BE2C (cell line): Measurements from ENCODE around the gene CDC42EP5.
A peak's percentile ranks its signal among the peaks of the same experiment; 100 is the strongest.
"Not testable (repeated sequence)": the region's sequence is repeated elsewhere in the genome, so short reads cannot be mapped to it uniquely, and the experiment has no call there.

Experiments used
- DNase-seq: peaks from one replicate; pipeline ENCODE4 v3.0.0-alpha.2; 2020
- H3K27me3 ChIP-seq: fragments of 250-450 bp; sonication (Bioruptor Pico); 2 replicates; pipeline ENCODE4 v1.5.1; 2020; ENCODE audit warnings: mild to moderate bottlenecking
- H3K36me3 ChIP-seq: fragments of 250-450 bp; sonication (Bioruptor Pico); 2 replicates; pipeline ENCODE4 v1.5.1; 2020; ENCODE audit warnings: mild to moderate bottlenecking
- H3K4me1 ChIP-seq: fragments of 250-450 bp; sonication (Bioruptor Pico); 2 replicates; pipeline ENCODE4 v1.5.1; 2020
- H3K4me3 ChIP-seq: 2 replicates; pipeline ENCODE4 v1.5.1; 2011; ENCODE audit warnings: low read depth, low read length
- H3K9me3 ChIP-seq: fragments of 250-450 bp; sonication (Bioruptor Pico); 2 replicates; pipeline ENCODE4 v1.5.1; 2020
- CTCF ChIP-seq: IDR thresholded peaks from 2 replicates; pipeline ENCODE4 v1.5.1; 2012; ENCODE audit warnings: mild to moderate bottlenecking, low read depth, low read length

The CDC42EP5 gene

DNA sequence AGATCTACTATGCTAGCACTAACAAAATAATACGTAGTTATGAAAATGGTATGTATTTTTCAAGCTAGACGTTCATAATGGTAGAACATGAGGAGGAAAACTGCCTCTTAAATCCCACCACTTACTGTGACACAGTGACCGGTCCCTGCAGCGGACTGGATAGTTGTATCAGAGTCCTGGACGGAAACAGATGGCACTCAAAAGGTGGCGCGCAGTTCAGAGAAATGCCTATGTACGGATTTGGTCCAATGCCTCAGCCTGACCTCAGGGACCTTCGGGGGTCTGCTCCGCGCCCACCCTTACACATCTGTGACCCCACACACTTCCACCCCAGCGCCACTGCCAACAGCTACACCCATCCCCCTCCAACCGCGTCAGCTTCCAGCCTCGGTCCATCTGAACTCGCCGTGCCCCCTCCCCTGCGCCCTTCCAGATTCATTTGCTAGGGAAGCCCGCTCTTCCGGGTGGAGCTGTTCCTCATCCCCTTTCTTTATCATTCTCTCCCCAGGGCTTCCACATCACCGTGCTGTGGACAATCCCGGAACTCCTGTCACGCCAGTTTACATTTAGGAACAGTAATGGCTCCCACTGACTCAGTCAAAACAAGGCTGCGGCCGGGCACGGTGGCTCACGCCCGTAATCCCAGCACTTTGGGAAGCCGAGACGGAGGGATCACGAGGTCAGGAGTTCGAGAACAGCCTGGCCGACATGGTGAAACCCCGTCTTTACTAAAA is 24.9 kb downstream of the CDC42EP5 start:
- H3K27me3 ChIP-seq, result no peaks in the 10 kb centered on the region
- DNase-seq, result peak; percentile 61
- no peaks in the 10 kb centered on the region for H3K4me1 ChIP-seq
- peak overlapping the region; percentile 99 for H3K4me3 ChIP-seq
- no peak for TF ChIP-seq CTCF
- peaks cover 28% of the 10 kb centered on the region for H3K36me3 ChIP-seq
- no peaks in the 10 kb centered on the region for H3K9me3 ChIP-seq

GRCh38 chr19:54446349-54446748 is 26.7 kb downstream of the CDC42EP5 start:
- H3K36me3 ChIP-seq, H3K9me3 ChIP-seq, DNase-seq, H3K27me3 ChIP-seq, H3K4me3 ChIP-seq, H3K4me1 ChIP-seq: not testable (repeated sequence)

DNA sequence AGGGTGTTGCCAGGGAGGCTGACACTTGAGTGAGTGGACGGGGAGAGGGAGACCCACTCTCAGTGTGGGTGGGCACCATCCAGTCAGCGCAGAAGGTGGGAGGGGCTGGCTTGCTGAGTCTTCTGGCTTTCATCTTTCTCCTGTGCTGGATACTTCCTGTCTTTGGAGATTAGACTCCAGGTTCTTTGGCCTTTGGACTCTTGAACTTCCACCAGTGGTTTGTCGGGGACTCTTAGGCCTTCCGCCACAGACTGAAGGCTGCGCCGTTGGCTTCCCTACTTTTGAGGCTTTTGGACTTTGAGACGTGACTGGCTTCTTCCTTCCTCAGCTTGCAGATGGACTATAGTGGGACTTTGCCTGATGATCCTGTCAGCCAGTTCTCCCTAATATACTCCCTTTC is 28.4 kb downstream of the CDC42EP5 start:
- H3K36me3 ChIP-seq, result peaks cover 3% of the 10 kb centered on the region; the same call in 1 of the 2 replicates
- DNase-seq, result no peak
- no peaks in the 10 kb centered on the region for H3K27me3 ChIP-seq
- H3K4me3 ChIP-seq, result no peak overlapping the region
- H3K4me1 ChIP-seq, result no peaks in the 10 kb centered on the region
- H3K9me3 ChIP-seq, result no peaks in the 10 kb centered on the region
- TF ChIP-seq CTCF, result no peak

DNA sequence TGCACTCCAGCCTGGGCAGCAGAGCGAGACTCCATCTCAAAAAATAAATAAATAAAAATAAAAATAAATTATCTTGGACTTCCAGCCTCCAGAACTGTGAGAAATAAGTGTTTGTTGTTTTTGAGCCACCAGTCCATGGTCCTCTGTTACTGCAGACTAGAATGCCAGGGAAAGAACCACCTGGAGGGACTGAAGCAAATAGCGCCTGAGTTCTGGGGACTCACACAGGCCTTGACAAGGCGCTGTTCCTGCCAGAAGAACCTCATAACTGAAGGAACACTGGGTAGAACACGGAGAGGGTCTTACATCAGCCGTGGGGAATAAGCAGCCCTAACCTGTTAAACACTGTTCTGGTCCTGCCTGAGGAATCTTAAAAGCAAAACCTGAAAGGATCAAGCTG is 32.5 kb downstream of the CDC42EP5 start:
- Histone ChIP-seq H3K36me3 (peaks cover 3% of the 10 kb centered on the region; the same call in 1 of the 2 replicates), H3K9me3 (no peaks in the 10 kb centered on the region), H3K4me3 (no peak overlapping the region), H3K27me3 (no peaks in the 10 kb centered on the region), H3K4me1 (no peaks in the 10 kb centered on the region)
- no peak for DNase-seq
- no peak for TF ChIP-seq CTCF

DNA sequence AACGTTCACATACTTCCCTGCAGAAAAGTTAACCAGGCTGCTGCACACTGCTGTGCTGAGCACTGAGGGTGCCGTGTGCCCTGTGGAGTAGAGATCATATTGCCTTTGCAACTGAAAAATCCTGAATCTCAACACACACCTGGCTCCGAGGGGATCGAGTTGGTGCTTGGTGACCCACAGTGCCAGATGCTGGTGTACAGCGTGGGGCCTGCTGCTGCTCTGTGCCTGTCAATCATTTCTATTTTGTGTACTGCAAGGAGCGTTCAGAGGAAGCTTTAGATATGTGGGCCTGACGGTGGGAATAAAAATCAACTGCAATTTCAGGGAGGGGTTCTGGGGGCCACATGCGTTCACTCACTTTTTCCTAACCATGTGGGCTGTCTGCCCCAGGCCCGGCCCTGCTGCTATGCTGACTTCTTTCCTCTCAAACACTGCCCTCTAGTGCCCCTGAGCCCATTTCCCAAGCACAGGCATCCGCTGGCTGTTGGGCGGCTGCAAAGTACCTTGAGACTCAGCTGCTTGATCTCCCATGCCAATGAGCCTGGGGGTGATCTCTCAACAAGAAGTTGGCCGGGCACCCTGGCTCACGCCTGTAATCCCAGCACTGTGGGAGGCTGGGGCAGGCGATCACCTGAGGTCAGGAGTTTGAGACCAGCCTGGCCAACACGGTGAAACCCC is 33.8 kb downstream of the CDC42EP5 start:
- peak; percentile 76 for TF ChIP-seq CTCF
- Histone ChIP-seq H3K4me3 (no peak overlapping the region), H3K36me3 (peaks cover 3% of the 10 kb centered on the region; the same call in 1 of the 2 replicates), H3K9me3 (no peaks in the 10 kb centered on the region; the same call in 1 of the 2 replicates), H3K4me1 (no peaks in the 10 kb centered on the region; the same call in 1 of the 2 replicates), H3K27me3 (peaks cover under 1% of the 10 kb centered on the region; the same call in 1 of the 2 replicates)
- peak; percentile 66 for DNase-seq

- Histone ChIP-seq H3K4me1 (no peaks in the 10 kb centered on the region; the same call in 1 of the 2 replicates), H3K36me3 (no peaks in the 10 kb centered on the region), H3K27me3 (peaks cover 24% of the 10 kb centered on the region), H3K9me3 (no peaks in the 10 kb centered on the region; the same call in 1 of the 2 replicates), H3K4me3 (no peak overlapping the region)
- no peak for DNase-seq
- no peak for TF ChIP-seq CTCF
These were observed 36.4 kb downstream of the CDC42EP5 start for GRCh38 chr19:54436628-54437252.
